Motor neuron (in vitro differentiated cells): ENCODE results near the gene NEK2. TPM values are rescaled to one million over a fixed set of nuclear protein-coding genes. Genes with fewer than 3 reads are reported as not detected.
A peak's percentile ranks its signal among the peaks of the same experiment; 100 is the strongest.

ENCODE experiments used
- ATAC-seq, 8 experiments: fragments of 200-7000 bp; cut with Tn5 transposase; replicated peaks in 6 of 8; 2 replicates each; pipeline ENCODE4 v1.8.0; 2021; ENCODE audit warnings: mild to moderate bottlenecking in 8 of 8, moderate library complexity in 8 of 8
- H3K27ac ChIP-seq, 2 donors: fragments of 250-450 bp; sonication (Bioruptor Pico); 2 replicates each; pipeline ENCODE4 v1.9.0; 2021; ENCODE audit warnings: antibody characterized with exemption in 2 of 2, mild to moderate bottlenecking in 2 of 2, moderate library complexity in 1 of 2
- H3K4me1 ChIP-seq, 2 donors: fragments of 250-450 bp; sonication (Bioruptor Pico); replicated peaks in 1 of 2; 2 replicates each; pipeline ENCODE4 v1.6.1; 2021; ENCODE audit warnings: antibody characterized with exemption in 2 of 2, mild to moderate bottlenecking in 2 of 2, moderate library complexity in 1 of 2
- H3K4me3 ChIP-seq, 5 donors: fragments of 250-450 bp; sonication (Bioruptor Pico); 2 replicates each; pipeline ENCODE4 v1.9.0; 2021; ENCODE audit warnings: antibody characterized with exemption in 5 of 5, mild to moderate bottlenecking in 5 of 5, moderate library complexity in 4 of 5
- WGBS, 10 experiments: fragments of 450-650 bp; shearing (Covaris generic); methylation state at CpG; one replicate each; pipeline ENCODE4 v1.0.0; 2022; 5-methylcytosine and 5-hydroxymethylcytosine counted together
- in situ Hi-C, 9 experiments: fragments of 400-800 bp; cut with MboI; loops; one replicate each; pipeline ENCODE4 v1.15.0; 2021; ENCODE audit warnings: low sequenced_read_pairs in 9 of 9, low pct_unique_long_range_greater_than_20kb in 2 of 9; ENCODE audit not compliant: unreplicated experiment in 9 of 9
- total RNA-seq, 8 experiments: library from RNA; unstranded; fragments of 300-600 nt; gene quantifications; 2 replicates each; pipeline versions ENCODE4 v1.2.3 to v1.2.4, GENCODE V29; 2022

NEK2 gene
- total RNA-seq, 8 experiments from 2014 or later, result 0.78 to 72.6 (median 3.7) TPM

DNA sequence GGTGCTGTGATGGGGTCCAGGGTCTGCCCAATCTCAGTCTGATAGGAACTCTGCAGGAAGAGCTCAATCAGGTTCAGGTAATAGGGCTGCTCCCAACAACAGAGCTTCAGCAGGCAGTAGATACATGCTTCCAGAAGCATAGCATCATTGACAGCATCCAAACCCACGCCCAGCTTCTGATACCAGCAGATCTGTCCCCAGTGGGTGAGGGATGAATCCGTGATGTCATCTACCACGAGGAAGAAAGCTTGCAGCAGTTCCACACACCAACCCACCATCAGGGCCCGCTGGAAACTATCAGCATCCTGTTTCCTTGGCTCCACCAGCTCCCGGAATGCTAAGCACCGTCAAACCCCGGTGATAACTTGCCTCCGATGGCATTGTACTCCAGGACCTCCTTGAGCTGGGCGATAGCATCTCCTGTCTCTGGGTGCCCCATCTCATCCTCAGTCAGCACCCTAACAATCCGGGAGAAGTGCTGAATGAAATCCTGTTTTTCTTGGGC lies 14.7 kb downstream of the NEK2 start:
- WGBS, 10 experiments, result 80 to 95% (median 90%) methylated on average over 2 to 8 of the region's 10 CpGs; no CpG with 5 or more reads in 2 of the 10 experiments
- Histone ChIP-seq H3K4me3 (no peak overlapping the region), H3K27ac (no peak overlapping the region), H3K4me1 (no peaks in the 10 kb centered on the region)
- ATAC-seq, result no peak
- in situ Hi-C loops, result loop anchor here in 4 of 9 experiments (25.0 kb wide), 2 partner anchors 148 to 323 kb away; partner anchors contain the start of gene TRAF5 (in 4 of the 4)

DNA sequence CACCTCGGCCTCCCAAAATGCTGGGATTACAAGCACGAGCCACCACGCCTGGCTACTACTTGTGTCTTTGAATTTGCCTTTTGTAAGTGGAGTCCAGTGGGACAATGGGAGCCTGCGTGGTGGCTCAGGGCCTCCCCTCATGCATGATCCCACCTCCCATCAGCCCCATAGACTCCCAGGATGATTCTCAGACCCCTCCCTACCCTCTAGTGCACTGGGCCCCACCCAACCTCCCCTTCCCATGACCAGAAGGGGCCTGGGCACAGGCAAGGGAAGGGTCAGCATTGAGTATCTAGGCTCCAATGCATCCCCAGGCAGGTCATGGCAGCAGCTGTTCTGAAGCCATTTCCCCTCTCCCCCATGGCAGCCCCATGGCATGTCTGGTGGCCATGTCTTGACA lies 18.7 kb downstream of the NEK2 start:
- no peak for ATAC-seq
- in situ Hi-C loops, result loop anchor here in 5 of 9 experiments (10.0 to 25.0 kb wide), 4 partner anchors 82 to 319 kb away; partner anchors contain the start of genes TRAF5 (in 4 of the 5) and SLC30A1 (in 1 of the 5)
- WGBS, 10 experiments, result 61 to 95% (median 81%) methylated on average over 2 to 4 of the region's 4 CpGs; no CpG with 5 or more reads in 6 of the 10 experiments
- Histone ChIP-seq H3K4me1 (peaks cover 13% of the 10 kb centered on the region in 2 donors), H3K4me3 (no peak overlapping the region), H3K27ac (no peak overlapping the region)

DNA sequence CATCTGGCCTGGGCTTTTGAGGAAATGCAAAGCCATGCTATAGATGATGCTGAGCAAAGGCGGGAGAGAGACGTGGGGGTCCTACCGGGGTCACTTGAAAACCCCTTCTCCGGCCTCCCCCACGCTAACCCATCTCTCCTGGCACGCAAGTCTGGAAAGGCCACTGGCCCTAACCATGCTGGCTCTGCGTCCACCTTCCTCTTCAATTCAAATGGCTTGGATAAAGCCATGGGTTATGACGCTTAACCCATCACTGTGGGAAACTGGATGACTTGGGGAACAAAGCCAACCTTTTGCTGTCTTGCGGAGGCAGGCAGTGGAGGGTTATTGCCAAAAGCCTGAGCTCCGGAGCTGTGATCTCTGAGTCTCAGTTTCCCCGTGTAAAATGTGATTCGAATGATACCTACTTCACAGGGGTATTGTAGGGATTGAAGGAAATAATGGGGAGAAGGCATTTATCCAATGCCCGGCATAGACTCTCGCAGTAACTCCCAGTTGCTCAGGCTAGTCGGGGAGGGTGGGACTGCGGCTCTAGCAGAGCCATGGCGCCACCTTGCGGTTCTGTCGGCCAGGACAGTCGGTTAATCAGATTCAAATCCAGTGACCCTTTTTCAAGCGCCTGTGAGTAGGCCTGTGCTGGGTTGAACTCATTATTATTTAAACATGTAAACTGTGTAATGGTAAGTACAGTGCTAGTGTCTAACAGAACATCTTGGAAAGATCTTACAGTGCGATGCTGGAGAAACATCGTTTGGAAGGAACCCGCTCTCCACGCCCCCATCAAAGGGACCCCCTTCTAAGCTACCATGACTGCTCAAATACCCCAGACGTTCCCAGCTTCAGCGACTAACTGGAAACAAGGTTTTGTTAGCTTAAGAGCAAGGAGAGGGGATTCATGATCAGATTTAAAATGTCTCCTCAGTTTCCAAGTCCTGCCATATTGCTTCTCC lies 20.3 kb downstream of the NEK2 start:
- 0 to 67% (median 38%) methylated on average over 3 to 18 of the region's 27 CpGs for WGBS, 10 experiments
- peak; percentile 87 to 95 (median 91) for ATAC-seq
- Histone ChIP-seq H3K4me1 (peaks cover 13% of the 10 kb centered on the region in 2 donors), H3K27ac (no peak overlapping the region), H3K4me3 (no peak overlapping the region)
- in situ Hi-C loops, result loop anchor here in 5 of 9 experiments (10.0 to 25.0 kb wide), 4 partner anchors 80 to 318 kb away; partner anchors contain the start of genes TRAF5 (in 4 of the 5) and SLC30A1 (in 1 of the 5)

DNA sequence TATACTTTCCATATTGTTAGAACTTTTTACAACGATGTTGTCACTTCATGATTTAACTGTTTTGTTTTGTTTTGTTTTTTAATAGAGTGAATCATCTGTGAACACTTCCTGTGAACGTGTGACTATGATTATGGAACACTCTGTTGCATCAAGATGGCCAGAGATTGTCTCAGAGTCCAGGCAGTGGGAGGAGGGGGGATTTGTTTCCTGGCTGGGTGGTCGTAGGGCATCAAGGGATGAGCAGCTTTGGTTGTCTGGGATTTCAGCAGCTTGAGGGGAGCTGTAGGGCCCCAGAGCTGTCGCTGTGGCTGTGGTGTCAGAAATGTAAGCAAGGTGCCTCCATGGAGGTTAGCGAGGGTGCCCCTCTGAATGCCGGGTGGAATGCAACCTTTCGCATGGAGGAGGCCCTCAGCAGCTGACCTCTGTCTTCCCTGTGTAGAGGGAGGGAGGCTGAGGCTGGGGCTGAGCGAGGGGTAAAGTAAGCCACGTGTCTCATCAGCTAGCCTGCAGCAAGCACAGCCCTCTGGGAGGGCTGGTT lies 21.4 kb downstream of the NEK2 start:
- Histone ChIP-seq H3K27ac (peak overlapping the region in 1 of 2 donors; percentile 2), H3K4me3 (no peak overlapping the region), H3K4me1 (peaks cover 13% of the 10 kb centered on the region in 2 donors)
- ATAC-seq, result peak in 5 of 8 experiments; percentile 72 to 90 (median 86)
- WGBS, 10 experiments, result 31 to 83% (median 70%) methylated on average over 1 to 6 of the region's 9 CpGs; no CpG with 5 or more reads in 1 of the 10 experiments
- in situ Hi-C loops, result loop anchor here in 5 of 9 experiments (10.0 to 25.0 kb wide), 4 partner anchors 79 to 317 kb away; partner anchors contain the start of genes TRAF5 (in 4 of the 5) and SLC30A1 (in 1 of the 5)

DNA sequence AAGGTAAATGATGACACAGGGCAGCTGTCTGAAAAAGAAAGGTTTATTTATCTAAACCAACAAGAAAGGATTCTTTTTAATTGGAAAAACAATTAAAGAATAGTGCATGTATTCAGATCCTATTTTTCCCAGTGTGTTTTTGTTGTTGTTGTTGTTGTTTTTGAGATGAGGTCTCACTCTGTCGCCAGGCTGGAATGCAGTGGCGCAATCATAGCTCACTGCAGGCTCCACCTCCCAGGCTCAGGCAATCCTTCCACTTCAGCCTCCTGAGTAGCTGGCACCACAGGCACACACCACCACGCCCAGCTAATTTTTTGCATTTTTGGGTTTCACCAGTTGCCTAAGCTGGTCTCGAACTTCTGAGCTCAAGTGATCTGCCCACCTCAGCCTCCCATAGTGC lies 22.1 kb downstream of the NEK2 start:
- 30 to 96% (median 84%) methylated on average over 1 to 4 of the region's 4 CpGs; no CpG with 5 or more reads in 2 of the 10 experiments for WGBS, 10 experiments
- in situ Hi-C loops, result loop anchor here in 5 of 9 experiments (10.0 to 25.0 kb wide), 4 partner anchors 78 to 316 kb away; partner anchors contain the start of genes TRAF5 (in 4 of the 5) and SLC30A1 (in 1 of the 5)
- peaks cover 13% of the 10 kb centered on the region in 2 donors for H3K4me1 ChIP-seq

DNA sequence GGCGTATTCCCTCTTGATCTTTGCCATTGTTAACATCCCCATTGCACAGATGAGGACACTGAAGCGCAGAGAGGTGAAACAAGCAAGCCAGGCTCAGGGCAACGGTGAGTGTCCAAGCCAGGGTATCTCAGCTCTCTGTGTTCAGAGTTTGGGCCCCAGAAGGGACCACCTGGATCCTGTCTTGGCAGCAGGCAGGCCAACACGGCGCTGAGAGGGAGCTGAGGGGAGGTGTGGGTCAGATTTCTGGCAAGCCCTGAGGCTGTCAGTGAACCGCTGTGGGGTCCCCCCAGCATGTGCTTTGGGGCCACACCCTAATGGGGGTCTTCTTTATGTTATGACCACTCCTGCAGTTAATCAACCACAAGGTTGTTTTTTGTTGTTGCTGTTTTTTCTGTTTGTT lies 23.1 kb downstream of the NEK2 start:
- Histone ChIP-seq H3K4me3 (no peak overlapping the region), H3K4me1 (peaks cover 13% of the 10 kb centered on the region in 2 donors), H3K27ac (no peak overlapping the region)
- 75 to 100% (median 94%) methylated on average over 1 to 6 of the region's 6 CpGs; no CpG with 5 or more reads in 1 of the 10 experiments for WGBS, 10 experiments
- in situ Hi-C loops, result loop anchor here in 5 of 9 experiments (10.0 to 25.0 kb wide), 4 partner anchors 78 to 315 kb away; partner anchors contain the start of genes TRAF5 (in 4 of the 5) and SLC30A1 (in 1 of the 5)
- no peak for ATAC-seq

More for the DNA sequence above, 22.1 kb downstream of the NEK2 start:
- Histone ChIP-seq H3K27ac (no peak overlapping the region), H3K4me3 (no peak overlapping the region)
- no peak for ATAC-seq

DNA sequence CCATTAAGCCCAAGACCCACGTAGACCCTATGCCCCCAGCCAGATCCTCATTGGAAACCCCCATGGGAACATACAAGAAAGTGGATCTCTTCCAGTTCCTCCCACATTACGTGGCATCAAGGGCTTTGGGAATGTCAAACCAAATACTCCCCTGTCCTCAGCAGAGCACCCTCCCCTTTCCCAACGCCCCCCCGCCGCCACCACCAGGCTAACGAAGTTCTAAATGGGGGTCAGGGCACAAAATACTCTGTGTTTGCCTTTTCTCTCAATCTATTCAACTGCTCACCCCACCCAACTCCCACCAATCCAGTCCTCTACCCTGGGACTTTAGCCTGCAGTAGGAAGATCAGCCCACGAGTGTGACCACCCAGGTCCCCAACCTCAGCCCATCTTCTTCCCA lies 24.5 kb downstream of the NEK2 start:
- in situ Hi-C loops, result loop anchor here in 5 of 9 experiments (10.0 to 25.0 kb wide), 4 partner anchors 76 to 314 kb away; partner anchors contain the start of genes TRAF5 (in 4 of the 5) and SLC30A1 (in 1 of the 5)
- peaks cover 13% of the 10 kb centered on the region in 2 donors for H3K4me1 ChIP-seq
- no peak for ATAC-seq

DNA sequence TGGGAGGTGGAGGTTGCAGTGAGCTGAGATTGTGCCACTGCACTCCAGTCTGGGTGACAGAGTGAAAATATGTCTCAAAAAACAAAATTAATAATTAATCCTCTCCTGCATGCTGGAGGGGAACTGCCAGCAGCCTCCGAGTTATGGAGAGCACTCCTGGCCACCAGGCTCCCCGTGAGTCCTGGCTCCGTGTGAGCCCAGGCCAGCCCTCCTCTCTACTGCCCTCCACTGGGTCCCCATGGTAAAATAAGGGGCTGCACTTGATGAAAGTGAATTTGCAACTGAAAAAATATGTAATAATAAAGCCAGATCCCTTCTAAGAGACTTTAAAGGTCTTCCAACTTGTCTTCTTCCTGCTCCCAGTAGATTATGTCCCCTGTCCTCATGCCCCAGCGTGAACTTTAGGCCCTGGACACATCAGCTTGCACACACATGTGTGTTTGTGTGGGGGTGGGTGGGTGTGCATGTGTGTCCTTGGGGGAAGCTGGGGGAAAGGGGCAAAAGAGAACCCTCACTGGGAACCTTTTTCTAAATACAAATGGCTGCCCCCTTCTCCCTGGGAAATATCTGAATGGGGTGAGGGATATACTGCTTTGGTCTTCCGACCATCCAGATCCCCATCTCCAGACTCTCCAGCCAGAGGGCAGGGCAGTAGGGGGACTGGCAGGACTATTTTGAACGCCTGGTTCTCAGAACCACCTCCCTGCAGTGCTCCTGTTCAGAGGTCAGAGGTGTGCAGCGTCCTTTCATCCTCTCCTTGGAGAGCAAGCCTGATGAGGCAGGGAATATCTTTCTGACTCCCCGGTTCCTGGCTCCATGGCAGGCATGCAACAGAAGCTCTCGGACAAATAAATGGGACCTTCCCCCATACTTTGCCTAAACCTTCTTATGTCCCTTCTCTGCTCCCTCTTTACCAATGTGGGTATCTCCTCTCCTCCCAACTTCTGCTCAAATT lies 26.2 kb downstream of the NEK2 start:
- Histone ChIP-seq H3K4me3 (no peak overlapping the region), H3K27ac (no peak overlapping the region), H3K4me1 (peaks cover 4% of the 10 kb centered on the region in 2 donors)
- ATAC-seq, result peak in 2 of 8 experiments; percentile 46 to 70
- in situ Hi-C loops, result no loop called here
- 47 to 93% (median 78%) methylated on average over 1 to 8 of the region's 9 CpGs; no CpG with 5 or more reads in 4 of the 10 experiments for WGBS, 10 experiments

More for the DNA sequence above, 24.5 kb downstream of the NEK2 start:
- Histone ChIP-seq H3K27ac (no peak overlapping the region), H3K4me3 (no peak overlapping the region)
- 20 to 100% (median 81%) methylated on average over 1 to 5 of the region's 7 CpGs; no CpG with 5 or more reads in 5 of the 10 experiments for WGBS, 10 experiments

DNA sequence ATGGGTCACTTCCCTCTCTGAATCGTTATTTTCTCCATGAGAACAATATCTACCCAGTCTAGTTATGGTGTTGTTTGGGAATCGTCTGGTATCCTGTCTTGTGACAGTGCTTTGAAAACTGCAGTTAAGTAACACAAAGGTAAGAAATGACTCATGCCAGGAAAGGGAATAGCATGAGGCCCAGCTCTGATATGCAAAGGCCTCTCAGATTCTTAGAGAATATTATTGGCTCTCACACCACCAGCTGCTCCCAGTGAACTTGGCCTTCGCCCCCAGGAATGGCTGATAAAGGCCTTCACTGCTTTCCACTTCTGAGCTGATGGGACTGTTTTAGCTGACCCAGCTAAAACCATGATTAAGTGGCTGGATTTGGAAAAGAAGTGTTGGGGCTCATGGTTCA lies 27.1 kb downstream of the NEK2 start:
- H3K27ac ChIP-seq, result no peak overlapping the region
- no peak overlapping the region for H3K4me3 ChIP-seq
- H3K4me1 ChIP-seq, result peaks cover 0 to 7% of the 10 kb centered on the region in 2 donors
- WGBS, 10 experiments, result 25 to 95% (median 75%) methylated on average over 1 to 3 of the region's 3 CpGs; no CpG with 5 or more reads in 2 of the 10 experiments
- in situ Hi-C loops, result no loop called here
- ATAC-seq, result peak in 3 of 8 experiments; percentile 16 to 54 (median 24)

DNA sequence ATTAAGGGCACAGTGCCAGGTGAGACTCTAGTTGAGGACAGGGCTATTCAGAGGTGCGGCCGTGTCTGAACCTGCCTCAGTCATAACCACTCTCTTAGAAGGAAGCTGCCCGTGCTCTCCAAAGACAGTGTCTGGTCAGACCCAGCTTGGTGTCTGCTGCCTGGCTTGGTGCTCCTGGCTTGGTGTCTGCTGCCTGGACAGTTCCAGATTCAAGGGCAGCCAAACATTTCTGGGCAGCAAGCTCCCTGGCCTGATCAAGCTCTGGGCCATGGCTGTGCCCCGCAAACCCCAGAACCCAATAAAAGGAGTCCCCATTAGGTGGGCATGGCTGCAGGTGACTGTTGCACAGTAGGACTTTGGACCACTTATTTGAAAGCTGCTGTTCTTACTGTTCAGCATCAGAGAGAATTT lies 27.7 kb downstream of the NEK2 start:
- Histone ChIP-seq H3K4me3 (no peak overlapping the region), H3K27ac (no peak overlapping the region), H3K4me1 (peaks cover 0 to 9% of the 10 kb centered on the region in 2 donors)
- ATAC-seq, result no peak
- in situ Hi-C loops, result no loop called here
- 70 to 100% (median 94%) methylated on average over 1 to 4 of the region's 4 CpGs; no CpG with 5 or more reads in 3 of the 10 experiments for WGBS, 10 experiments

DNA sequence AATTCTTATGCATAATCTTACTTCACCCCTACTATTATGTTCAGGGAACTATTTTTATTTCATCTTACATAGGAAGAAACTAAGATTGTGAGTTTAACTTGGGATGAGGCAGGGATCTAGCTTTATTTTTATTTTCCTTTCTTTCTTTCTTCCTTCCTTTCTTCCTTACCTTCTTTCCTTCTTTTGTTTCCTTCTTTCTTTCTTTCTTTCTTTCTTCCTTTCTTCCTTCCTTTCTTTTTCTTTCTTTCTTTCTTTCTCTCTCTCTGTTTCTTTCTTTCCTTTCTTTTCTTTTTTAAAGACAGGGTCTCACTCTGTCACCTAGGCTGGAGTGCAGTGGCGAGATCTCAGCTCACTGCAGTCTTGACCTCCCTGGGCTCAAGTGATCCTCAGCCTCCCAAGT lies 28.9 kb downstream of the NEK2 start:
- Histone ChIP-seq H3K4me1 (peaks cover 0 to 9% of the 10 kb centered on the region in 2 donors), H3K27ac (no peak overlapping the region), H3K4me3 (no peak overlapping the region)
- no peak for ATAC-seq
- in situ Hi-C loops, result no loop called here
- WGBS, 10 experiments, result 70 to 100% (median 91%) methylated on average over 1 of the region's 1 CpG; no CpG with 5 or more reads in 1 of the 10 experiments
